Measurements from ENCODE around the gene PHF2.

GRCh38 chr9:93565089-93565488 lies 11.3 kb upstream of the PHF2 start:
- no peak for TF ChIP-seq POLR2AphosphoS5 (IDR thresholded peaks at IDR 0.05)
- TF ChIP-seq CTCF (IDR thresholded peaks at IDR 0.05): no peak
- TF ChIP-seq POLR2A (IDR thresholded peaks at IDR 0.05): no peak
- no peak for TF ChIP-seq EP300 (IDR thresholded peaks at IDR 0.05)

Measured in sigmoid colon (tissue), 4 donors.